ENCODE data around the gene MRNIP.

DNA sequence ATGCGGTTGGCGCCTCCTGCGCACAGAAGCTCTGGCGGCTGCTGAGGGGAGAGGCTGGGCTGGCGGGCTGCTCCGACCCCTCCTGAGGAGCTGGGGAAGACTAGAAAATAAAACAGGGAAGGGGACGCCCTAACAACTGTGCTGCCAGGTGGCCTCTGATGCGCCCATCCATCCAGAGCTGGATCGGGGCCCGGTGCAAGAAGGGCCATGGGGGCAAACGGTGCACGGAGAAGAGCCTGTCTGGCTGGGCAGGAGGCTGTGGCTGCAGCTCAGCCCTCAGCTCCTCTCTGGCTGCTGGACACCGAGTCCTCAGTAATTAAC lies 21.0 kb upstream of the MRNIP start:
- TF ChIP-seq, protein P1, sequence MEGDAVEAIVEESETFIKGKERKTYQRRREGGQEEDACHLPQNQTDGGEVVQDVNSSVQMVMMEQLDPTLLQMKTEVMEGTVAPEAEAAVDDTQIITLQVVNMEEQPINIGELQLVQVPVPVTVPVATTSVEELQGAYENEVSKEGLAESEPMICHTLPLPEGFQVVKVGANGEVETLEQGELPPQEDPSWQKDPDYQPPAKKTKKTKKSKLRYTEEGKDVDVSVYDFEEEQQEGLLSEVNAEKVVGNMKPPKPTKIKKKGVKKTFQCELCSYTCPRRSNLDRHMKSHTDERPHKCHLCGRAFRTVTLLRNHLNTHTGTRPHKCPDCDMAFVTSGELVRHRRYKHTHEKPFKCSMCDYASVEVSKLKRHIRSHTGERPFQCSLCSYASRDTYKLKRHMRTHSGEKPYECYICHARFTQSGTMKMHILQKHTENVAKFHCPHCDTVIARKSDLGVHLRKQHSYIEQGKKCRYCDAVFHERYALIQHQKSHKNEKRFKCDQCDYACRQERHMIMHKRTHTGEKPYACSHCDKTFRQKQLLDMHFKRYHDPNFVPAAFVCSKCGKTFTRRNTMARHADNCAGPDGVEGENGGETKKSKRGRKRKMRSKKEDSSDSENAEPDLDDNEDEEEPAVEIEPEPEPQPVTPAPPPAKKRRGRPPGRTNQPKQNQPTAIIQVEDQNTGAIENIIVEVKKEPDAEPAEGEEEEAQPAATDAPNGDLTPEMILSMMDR (IDR thresholded peaks at IDR 0.05), result no peak
- TF ChIP-seq POLR2AphosphoS5 (IDR thresholded peaks at IDR 0.05), result no peak

All from gastroesophageal sphincter (tissue), 3 donors.